Urinary bladder (tissue), 4 donors: ENCODE results near the gene TBKBP1. TPM values are rescaled to one million over a fixed set of nuclear protein-coding genes. Genes with fewer than 3 reads are reported as not detected.

Experiments used
- DNase-seq: peaks from one replicate; pipeline ENCODE4 v3.0.0-alpha.2; 2015; ENCODE audit errors: extremely low spot score
- H3K27ac ChIP-seq: one replicate; pipeline ENCODE4 v1.5.1; 2013; ENCODE audit warnings: low read depth, mild to moderate bottlenecking, moderate library complexity
- H3K36me3 ChIP-seq: one replicate; pipeline ENCODE4 v1.6.1; 2013; ENCODE audit warnings: mild to moderate bottlenecking, moderate library complexity; ENCODE audit not compliant: insufficient read depth
- H3K4me1 ChIP-seq: one replicate; pipeline ENCODE4 v1.6.1; 2013; ENCODE audit warnings: mild to moderate bottlenecking, moderate library complexity; ENCODE audit not compliant: insufficient read depth
- H3K4me3 ChIP-seq: one replicate; pipeline ENCODE4 v1.5.1; 2013; ENCODE audit warnings: low read depth, low read length
- WGBS: extraction: QIAGEN DNeasy Blood & Tissue Kit; methylation state at CpG from one replicate; pipeline ENCODE4 v1.1.7; 2013; 5-methylcytosine and 5-hydroxymethylcytosine counted together
- polyA plus RNA-seq: library from polyadenylated mRNA; stranded (reverse); fragments of 200-250 nt; gene quantifications from one replicate; pipeline ENCODE4 v1.2.3, GENCODE V29; 2013
- small RNA-seq: library from RNA; depleted of rRNA; stranded (forward); fragments of <200 nt; gene quantifications from one replicate; pipeline ENCODE3, GENCODE V24; 2014
- total RNA-seq: library from RNA; depleted of rRNA; stranded (reverse); fragments of >200 nt; gene quantifications from one replicate; pipeline ENCODE4 v1.2.3, GENCODE V29; 2014
- donor health status: healthy with polysubstance abuse.
- donor health status: healthy.

TBKBP1 gene
- total and polyA plus RNA-seq, 2 donors, result 5.5 to 19.1 TPM

DNA sequence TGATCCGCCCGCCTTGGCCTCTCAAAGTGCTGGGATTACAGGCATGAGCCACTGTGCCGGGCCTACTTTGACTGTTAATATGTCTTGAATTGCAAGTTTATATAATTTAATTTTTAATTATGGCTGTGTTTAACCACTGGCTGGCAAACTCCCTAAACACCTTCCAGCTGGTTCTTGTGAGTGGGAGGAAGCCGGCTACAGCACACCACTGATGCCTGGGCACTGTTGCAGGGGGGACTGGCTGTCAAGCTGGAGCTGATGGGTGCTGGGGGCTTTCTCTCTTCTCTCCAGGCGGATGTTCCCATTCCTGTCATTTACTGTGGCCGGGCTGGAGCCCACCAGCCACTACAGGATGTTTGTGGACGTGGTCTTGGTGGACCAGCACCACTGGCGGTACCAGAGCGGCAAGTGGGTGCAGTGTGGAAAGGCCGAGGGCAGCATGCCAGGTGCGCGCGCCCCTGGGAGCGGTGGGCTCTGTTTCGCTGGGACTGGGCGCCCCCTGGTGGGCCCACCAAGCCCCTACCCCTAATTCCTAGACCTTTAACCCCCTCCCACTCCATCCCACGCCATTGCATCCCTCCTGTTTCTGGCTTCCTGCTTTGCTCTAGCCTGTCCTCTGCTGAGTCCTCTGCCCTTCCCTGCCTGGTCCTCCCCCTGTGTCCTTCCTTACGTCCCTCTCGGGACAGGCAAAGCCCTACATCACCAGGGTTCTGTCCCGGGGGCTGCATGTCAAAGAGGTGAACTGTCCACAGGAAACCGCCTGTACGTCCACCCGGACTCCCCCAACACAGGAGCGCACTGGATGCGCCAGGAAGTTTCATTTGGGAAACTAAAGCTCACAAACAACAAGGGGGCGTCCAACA lies 48.6 kb downstream of the TBKBP1 start:
- no peak for DNase-seq
- 30% methylated on average over 26 of the region's 26 CpGs for WGBS
- no peak overlapping the region for H3K4me3 ChIP-seq
- no peaks in the 10 kb centered on the region for H3K4me1 ChIP-seq
- H3K36me3 ChIP-seq, result no peaks in the 10 kb centered on the region
- H3K27ac ChIP-seq, result no peak overlapping the region

DNA sequence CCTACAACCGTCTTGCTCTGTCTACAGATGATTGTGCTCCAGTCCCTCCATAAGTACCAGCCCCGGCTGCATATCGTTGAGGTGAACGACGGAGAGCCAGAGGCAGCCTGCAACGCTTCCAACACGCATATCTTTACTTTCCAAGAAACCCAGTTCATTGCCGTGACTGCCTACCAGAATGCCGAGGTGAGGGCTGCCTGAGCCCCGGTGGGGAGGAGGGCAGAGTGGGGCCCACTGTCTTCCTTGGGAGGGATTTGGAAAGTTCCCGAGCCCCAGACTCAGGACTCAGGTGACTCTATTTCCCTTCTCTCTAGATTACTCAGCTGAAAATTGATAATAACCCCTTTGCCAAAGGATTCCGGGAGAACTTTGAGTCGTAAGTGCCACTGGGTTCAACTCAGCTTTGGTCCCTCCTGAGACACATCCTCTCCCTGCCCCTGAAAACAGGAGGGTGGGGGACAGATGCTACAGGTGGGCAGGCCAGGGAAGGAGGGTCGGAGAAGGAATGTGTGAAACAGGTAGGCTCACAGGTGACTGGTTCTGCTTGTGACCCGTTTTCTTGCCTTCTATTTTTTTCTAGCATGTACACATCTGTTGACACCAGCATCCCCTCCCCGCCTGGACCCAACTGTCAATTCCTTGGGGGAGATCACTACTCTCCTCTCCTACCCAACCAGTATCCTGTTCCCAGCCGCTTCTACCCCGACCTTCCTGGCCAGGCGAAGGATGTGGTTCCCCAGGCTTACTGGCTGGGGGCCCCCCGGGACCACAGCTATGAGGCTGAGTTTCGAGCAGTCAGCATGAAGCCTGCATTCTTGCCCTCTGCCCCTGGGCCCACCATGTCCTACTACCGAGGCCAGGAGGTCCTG lies 50.4 kb downstream of the TBKBP1 start:
- Histone ChIP-seq H3K27ac (no peak overlapping the region), H3K4me1 (no peaks in the 10 kb centered on the region), H3K36me3 (no peaks in the 10 kb centered on the region), H3K4me3 (no peak overlapping the region)
- DNase-seq, result no peak
- 57% methylated on average over 22 of the region's 22 CpGs for WGBS

- no peak for DNase-seq
- 46% methylated on average over 10 of the region's 10 CpGs for WGBS
- Histone ChIP-seq H3K27ac (no peak overlapping the region), H3K36me3 (no peaks in the 10 kb centered on the region), H3K4me3 (no peak overlapping the region), H3K4me1 (no peaks in the 10 kb centered on the region)
These were observed 51.0 kb downstream of the TBKBP1 start for GRCh38 chr17:47745037-47745380.

- no peaks in the 10 kb centered on the region for H3K4me1 ChIP-seq
- no peak overlapping the region for H3K27ac ChIP-seq
- DNase-seq, result no peak
- H3K36me3 ChIP-seq, result no peaks in the 10 kb centered on the region
- 84% methylated on average over 3 of the region's 3 CpGs for WGBS
- H3K4me3 ChIP-seq, result no peak overlapping the region
These were observed 57.5 kb downstream of the TBKBP1 start for GRCh38 chr17:47751471-47751870.

GRCh38 chr17:47757386-47757785 lies 63.4 kb downstream of the TBKBP1 start:
- H3K27ac ChIP-seq, result no peak overlapping the region
- 46% methylated on average over 1 of the region's 1 CpG for WGBS
- H3K4me1 ChIP-seq, result no peaks in the 10 kb centered on the region
- no peaks in the 10 kb centered on the region for H3K36me3 ChIP-seq
- no peak overlapping the region for H3K4me3 ChIP-seq
- DNase-seq, result no peak

- no peak for DNase-seq
- Histone ChIP-seq H3K4me3 (no peak overlapping the region), H3K4me1 (no peaks in the 10 kb centered on the region), H3K36me3 (no peaks in the 10 kb centered on the region), H3K27ac (no peak overlapping the region)
- WGBS, result 75% methylated on average over 5 of the region's 5 CpGs
These were observed 66.6 kb downstream of the TBKBP1 start for GRCh38 chr17:47760409-47761140.

Small RNA genes lying within 50 kb of the gene (small RNA-seq; reads per million reads assigned to genes)
- not detected for gene AC015674.1

Other genes starting within 250 kb of the TBKBP1 start
- gene NPEPPS, start 163.1 kb upstream of the TBKBP1 start, total RNA-seq, result 202 TPM
- 53.1 TPM for gene NPEPPS, start 163.1 kb upstream of the TBKBP1 start, polyA plus RNA-seq
- 136 TPM for gene KPNB1, start 44.2 kb upstream of the TBKBP1 start, total RNA-seq
- 66.8 TPM for gene KPNB1, start 44.2 kb upstream of the TBKBP1 start, polyA plus RNA-seq
- 0.11 TPM for gene TBX21, start 39.1 kb downstream of the TBKBP1 start, total RNA-seq
- gene TBX21, start 39.1 kb downstream of the TBKBP1 start, polyA plus RNA-seq, result 0.25 TPM
- 7.8 TPM for gene OSBPL7, start 127.6 kb downstream of the TBKBP1 start, total RNA-seq
- 9.6 TPM for gene OSBPL7, start 127.6 kb downstream of the TBKBP1 start, polyA plus RNA-seq
- 8.5 TPM for gene MRPL10, start 137.4 kb downstream of the TBKBP1 start, total RNA-seq
- gene MRPL10, start 137.4 kb downstream of the TBKBP1 start, polyA plus RNA-seq, result 80.9 TPM
- gene LRRC46, start 137.5 kb downstream of the TBKBP1 start, total RNA-seq, result not detected
- 0.30 TPM for gene LRRC46, start 137.5 kb downstream of the TBKBP1 start, polyA plus RNA-seq
- gene SCRN2, start 147.1 kb downstream of the TBKBP1 start, total RNA-seq, result 27.4 TPM
- 41.0 TPM for gene SCRN2, start 147.1 kb downstream of the TBKBP1 start, polyA plus RNA-seq
- gene SP6, start 157.0 kb downstream of the TBKBP1 start, total RNA-seq, result 2.2 TPM
- gene SP6, start 157.0 kb downstream of the TBKBP1 start, polyA plus RNA-seq, result 2.3 TPM
- 1.9 TPM for gene SP2, start 202.1 kb downstream of the TBKBP1 start, total RNA-seq
- 16.0 TPM for gene SP2, start 202.1 kb downstream of the TBKBP1 start, polyA plus RNA-seq
- gene PNPO, start 247.4 kb downstream of the TBKBP1 start, total RNA-seq, result 6.6 TPM
- gene PNPO, start 247.4 kb downstream of the TBKBP1 start, polyA plus RNA-seq, result 8.2 TPM